ENCODE measurements around the gene GLIS1. TPM values are rescaled to one million over a fixed set of nuclear protein-coding genes. Genes with fewer than 3 reads are reported as not detected.

GLIS1 gene
- total and polyA plus RNA-seq, 10 of the 15 experiments (the other 5 are each of a cell fraction or from before 2014, with no cell fraction given), result not detected

DNA sequence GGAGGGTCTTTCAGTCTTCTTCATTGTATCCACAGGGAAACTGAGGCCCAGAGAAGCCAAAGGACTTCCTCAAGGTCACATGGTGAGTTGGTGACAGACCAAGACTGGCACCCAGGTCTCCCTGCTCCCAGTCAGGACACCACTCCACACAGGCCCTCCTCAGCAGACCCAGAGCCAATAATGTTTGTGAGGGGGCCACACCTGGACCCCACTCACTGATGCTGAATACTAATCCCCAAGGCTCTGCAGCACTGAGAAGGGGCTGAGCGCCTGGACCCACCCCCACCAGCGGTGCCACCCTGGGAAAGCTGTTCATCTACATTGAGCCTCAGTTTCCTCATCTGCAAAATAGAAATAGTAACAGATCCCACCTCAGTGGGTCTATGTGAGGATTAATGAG lies 79.5 kb downstream of the GLIS1 start:
- ATAC-seq (no peak), DNase-seq (ENCODE audit: low read depth, low spot score) (no peak), FAIRE-seq (no peak)
- Histone ChIP-seq H3K4me3 (no peak overlapping the region), H3K4me1 (ENCODE audit: control insufficient read depth, insufficient read depth, low read length) (no peaks in the 10 kb centered on the region), H3K36me3 (ENCODE audit: control insufficient read depth in 2 of 2, insufficient read depth in 2 of 2, low read length in 1 of 2) (no peaks in the 10 kb centered on the region), H3K4me2 (ENCODE audit: control insufficient read depth, insufficient read depth) (no peak overlapping the region), H4K20me1 (ENCODE audit: control insufficient read depth, insufficient read depth) (no peaks in the 10 kb centered on the region), H3K9me3 (replicated peaks; ENCODE audit: control insufficient read depth, insufficient read depth, low read length) (no peaks in the 10 kb centered on the region), H3K9ac (ENCODE audit: control insufficient read depth, insufficient read depth, low read length) (no peak overlapping the region), H3K27me3 (replicated peaks in 1 of 2; ENCODE audit: control insufficient read depth in 2 of 2, insufficient read depth in 2 of 2, low read length in 1 of 2) (peaks cover 4 to 5% of the 10 kb centered on the region in 2 experiments; a peak in 3 of 4 replicates), H2AFZ (ENCODE audit: control insufficient read depth, low read depth, low read length) (no peak overlapping the region), H3K79me2 (ENCODE audit: control insufficient read depth, insufficient read depth, low read length) (no peaks in the 10 kb centered on the region), H3K27ac (ENCODE audit: control insufficient read depth, insufficient read depth) (no peak overlapping the region)
- ChIA-PET CTCF (no interaction called here), POLR2A (no interaction called here), SMC1A (ENCODE audit: uncharacterized antibody, unreplicated experiment) (no interaction called here), RAD21 (ENCODE audit: unreplicated experiment) (no interaction called here)
- BruUV-seq (replicated peaks), result no TSS peak
- in situ Hi-C loops (cut with MboI) (no loop called here), intact Hi-C loops (cut with micrococcal nuclease; ENCODE audit: unreplicated experiment) (no loop called here)
- 0% methylated on average over 2 of the region's 2 CpGs for WGBS (ENCODE audit: insufficient coverage, insufficient replicate concordance, low lambda C conversion rate, missing lambda C conversion rate)
- TF ChIP-seq EZH2 (IDR thresholded peaks at IDR 0.05; ENCODE audit: borderline replicate concordance, control insufficient read depth, low read depth, low read length) (no peak), SMC3 (IDR thresholded peaks at IDR 0.05; ENCODE audit: borderline replicate concordance, low read length) (no peak), BHLHE40 (IDR thresholded peaks at IDR 0.05; ENCODE audit: borderline replicate concordance in 1 of 2, low read depth in 2 of 2, low read length in 1 of 2) (no peak)
- TF ChIP-seq, protein P1, sequence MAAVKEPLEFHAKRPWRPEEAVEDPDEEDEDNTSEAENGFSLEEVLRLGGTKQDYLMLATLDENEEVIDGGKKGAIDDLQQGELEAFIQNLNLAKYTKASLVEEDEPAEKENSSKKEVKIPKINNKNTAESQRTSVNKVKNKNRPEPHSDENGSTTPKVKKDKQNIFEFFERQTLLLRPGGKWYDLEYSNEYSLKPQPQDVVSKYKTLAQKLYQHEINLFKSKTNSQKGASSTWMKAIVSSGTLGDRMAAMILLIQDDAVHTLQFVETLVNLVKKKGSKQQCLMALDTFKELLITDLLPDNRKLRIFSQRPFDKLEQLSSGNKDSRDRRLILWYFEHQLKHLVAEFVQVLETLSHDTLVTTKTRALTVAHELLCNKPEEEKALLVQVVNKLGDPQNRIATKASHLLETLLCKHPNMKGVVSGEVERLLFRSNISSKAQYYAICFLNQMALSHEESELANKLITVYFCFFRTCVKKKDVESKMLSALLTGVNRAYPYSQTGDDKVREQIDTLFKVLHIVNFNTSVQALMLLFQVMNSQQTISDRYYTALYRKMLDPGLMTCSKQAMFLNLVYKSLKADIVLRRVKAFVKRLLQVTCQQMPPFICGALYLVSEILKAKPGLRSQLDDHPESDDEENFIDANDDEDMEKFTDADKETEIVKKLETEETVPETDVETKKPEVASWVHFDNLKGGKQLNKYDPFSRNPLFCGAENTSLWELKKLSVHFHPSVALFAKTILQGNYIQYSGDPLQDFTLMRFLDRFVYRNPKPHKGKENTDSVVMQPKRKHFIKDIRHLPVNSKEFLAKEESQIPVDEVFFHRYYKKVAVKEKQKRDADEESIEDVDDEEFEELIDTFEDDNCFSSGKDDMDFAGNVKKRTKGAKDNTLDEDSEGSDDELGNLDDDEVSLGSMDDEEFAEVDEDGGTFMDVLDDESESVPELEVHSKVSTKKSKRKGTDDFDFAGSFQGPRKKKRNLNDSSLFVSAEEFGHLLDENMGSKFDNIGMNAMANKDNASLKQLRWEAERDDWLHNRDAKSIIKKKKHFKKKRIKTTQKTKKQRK (IDR thresholded peaks at IDR 0.05; ENCODE audit: low read depth, low read length), result no peak
- TF ChIP-seq, protein P2, sequence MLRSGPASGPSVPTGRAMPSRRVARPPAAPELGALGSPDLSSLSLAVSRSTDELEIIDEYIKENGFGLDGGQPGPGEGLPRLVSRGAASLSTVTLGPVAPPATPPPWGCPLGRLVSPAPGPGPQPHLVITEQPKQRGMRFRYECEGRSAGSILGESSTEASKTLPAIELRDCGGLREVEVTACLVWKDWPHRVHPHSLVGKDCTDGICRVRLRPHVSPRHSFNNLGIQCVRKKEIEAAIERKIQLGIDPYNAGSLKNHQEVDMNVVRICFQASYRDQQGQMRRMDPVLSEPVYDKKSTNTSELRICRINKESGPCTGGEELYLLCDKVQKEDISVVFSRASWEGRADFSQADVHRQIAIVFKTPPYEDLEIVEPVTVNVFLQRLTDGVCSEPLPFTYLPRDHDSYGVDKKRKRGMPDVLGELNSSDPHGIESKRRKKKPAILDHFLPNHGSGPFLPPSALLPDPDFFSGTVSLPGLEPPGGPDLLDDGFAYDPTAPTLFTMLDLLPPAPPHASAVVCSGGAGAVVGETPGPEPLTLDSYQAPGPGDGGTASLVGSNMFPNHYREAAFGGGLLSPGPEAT (IDR thresholded peaks at IDR 0.05; ENCODE audit: low read depth), result no peak
- TF ChIP-seq, protein P3, sequence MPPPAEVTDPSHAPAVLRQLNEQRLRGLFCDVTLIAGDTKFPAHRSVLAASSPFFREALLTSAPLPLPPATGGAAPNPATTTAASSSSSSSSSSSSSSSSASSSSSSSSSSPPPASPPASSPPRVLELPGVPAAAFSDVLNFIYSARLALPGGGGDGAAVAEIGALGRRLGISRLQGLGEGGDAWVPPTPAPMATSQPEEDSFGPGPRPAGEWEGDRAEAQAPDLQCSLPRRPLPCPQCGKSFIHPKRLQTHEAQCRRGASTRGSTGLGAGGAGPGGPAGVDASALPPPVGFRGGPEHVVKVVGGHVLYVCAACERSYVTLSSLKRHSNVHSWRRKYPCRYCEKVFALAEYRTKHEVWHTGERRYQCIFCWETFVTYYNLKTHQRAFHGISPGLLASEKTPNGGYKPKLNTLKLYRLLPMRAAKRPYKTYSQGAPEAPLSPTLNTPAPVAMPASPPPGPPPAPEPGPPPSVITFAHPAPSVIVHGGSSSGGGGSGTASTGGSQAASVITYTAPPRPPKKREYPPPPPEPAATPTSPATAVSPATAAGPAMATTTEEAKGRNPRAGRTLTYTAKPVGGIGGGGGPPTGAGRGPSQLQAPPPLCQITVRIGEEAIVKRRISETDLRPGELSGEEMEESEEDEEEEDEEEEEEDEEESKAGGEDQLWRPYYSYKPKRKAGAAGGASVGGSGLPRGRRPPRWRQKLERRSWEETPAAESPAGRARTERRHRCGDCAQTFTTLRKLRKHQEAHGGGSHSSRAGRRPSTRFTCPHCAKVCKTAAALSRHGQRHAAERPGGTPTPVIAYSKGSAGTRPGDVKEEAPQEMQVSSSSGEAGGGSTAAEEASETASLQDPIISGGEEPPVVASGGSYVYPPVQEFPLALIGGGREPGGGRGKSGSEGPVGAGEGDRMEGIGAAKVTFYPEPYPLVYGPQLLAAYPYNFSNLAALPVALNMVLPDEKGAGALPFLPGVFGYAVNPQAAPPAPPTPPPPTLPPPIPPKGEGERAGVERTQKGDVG (CRISPR knock-in tag; IDR thresholded peaks at IDR 0.05), result no peak
- TF ChIP-seq, protein P4, sequence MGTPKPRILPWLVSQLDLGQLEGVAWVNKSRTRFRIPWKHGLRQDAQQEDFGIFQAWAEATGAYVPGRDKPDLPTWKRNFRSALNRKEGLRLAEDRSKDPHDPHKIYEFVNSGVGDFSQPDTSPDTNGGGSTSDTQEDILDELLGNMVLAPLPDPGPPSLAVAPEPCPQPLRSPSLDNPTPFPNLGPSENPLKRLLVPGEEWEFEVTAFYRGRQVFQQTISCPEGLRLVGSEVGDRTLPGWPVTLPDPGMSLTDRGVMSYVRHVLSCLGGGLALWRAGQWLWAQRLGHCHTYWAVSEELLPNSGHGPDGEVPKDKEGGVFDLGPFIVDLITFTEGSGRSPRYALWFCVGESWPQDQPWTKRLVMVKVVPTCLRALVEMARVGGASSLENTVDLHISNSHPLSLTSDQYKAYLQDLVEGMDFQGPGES (IDR thresholded peaks at IDR 0.05), result no peak
- TF ChIP-seq, protein P5, sequence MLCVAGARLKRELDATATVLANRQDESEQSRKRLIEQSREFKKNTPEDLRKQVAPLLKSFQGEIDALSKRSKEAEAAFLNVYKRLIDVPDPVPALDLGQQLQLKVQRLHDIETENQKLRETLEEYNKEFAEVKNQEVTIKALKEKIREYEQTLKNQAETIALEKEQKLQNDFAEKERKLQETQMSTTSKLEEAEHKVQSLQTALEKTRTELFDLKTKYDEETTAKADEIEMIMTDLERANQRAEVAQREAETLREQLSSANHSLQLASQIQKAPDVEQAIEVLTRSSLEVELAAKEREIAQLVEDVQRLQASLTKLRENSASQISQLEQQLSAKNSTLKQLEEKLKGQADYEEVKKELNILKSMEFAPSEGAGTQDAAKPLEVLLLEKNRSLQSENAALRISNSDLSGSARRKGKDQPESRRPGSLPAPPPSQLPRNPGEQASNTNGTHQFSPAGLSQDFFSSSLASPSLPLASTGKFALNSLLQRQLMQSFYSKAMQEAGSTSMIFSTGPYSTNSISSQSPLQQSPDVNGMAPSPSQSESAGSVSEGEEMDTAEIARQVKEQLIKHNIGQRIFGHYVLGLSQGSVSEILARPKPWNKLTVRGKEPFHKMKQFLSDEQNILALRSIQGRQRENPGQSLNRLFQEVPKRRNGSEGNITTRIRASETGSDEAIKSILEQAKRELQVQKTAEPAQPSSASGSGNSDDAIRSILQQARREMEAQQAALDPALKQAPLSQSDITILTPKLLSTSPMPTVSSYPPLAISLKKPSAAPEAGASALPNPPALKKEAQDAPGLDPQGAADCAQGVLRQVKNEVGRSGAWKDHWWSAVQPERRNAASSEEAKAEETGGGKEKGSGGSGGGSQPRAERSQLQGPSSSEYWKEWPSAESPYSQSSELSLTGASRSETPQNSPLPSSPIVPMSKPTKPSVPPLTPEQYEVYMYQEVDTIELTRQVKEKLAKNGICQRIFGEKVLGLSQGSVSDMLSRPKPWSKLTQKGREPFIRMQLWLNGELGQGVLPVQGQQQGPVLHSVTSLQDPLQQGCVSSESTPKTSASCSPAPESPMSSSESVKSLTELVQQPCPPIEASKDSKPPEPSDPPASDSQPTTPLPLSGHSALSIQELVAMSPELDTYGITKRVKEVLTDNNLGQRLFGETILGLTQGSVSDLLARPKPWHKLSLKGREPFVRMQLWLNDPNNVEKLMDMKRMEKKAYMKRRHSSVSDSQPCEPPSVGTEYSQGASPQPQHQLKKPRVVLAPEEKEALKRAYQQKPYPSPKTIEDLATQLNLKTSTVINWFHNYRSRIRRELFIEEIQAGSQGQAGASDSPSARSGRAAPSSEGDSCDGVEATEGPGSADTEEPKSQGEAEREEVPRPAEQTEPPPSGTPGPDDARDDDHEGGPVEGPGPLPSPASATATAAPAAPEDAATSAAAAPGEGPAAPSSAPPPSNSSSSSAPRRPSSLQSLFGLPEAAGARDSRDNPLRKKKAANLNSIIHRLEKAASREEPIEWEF (IDR thresholded peaks at IDR 0.05; ENCODE audit: insufficient replicate concordance, low read depth, low read length), result no peak

All from GM12878 (cell line).